OCI-LY3 (cell line): ENCODE measurements around the gene NDUFAF7.

Experiments
- CTCF ChIP-seq: fragments of 200-600, 300-600 bp; sonication (generic); IDR thresholded peaks from 2 replicates; pipeline ENCODE4 v1.5.1; 2014; ENCODE audit warnings: antibody characterized with exemption, low read length, low read depth
- EZH2phosphoT487 ChIP-seq: fragments of 200-600 bp; shearing (Covaris generic); IDR thresholded peaks from 2 replicates; pipeline ENCODE4 v1.6.1; 2018; ENCODE audit warnings: antibody characterized with exemption, mixed run types, low read depth

GRCh38 chr2:37205689-37206341 is 25.6 kb upstream of the NDUFAF7 start:
- no peak for TF ChIP-seq CTCF
- TF ChIP-seq EZH2phosphoT487, result no peak
